Measurements from ENCODE around the gene MICAL2.

Gene MICAL2

DNA sequence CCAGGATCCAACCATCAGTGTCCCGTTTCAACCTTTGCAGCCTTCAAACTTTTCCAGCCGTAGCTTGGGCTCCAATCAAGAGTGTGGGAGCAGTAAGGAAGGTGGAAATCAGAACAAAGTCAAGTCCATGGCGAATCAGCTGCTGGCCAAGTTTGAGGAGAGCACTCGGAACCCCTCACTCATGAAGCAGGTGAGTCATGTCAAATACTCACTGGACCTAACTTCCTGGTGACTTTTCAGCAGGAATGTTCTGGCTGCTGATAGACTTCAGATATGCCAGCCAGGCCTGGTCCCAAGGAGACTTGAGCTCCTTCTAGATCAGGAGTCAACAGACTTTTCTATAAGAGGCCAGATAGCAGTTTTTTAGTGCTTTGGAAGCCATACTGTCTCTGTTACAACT is 129.0 kb downstream of the MICAL2 start:
- H3K4me3 ChIP-seq (ENCODE audit: low read length): no peak overlapping the region
- no peak for TF ChIP-seq CTCF (IDR thresholded peaks at IDR 0.05; ENCODE audit: insufficient read depth, low read depth, low read length, missing control alignments)
- DNase-seq (ENCODE audit: low read depth): peak; percentile 33

DNA sequence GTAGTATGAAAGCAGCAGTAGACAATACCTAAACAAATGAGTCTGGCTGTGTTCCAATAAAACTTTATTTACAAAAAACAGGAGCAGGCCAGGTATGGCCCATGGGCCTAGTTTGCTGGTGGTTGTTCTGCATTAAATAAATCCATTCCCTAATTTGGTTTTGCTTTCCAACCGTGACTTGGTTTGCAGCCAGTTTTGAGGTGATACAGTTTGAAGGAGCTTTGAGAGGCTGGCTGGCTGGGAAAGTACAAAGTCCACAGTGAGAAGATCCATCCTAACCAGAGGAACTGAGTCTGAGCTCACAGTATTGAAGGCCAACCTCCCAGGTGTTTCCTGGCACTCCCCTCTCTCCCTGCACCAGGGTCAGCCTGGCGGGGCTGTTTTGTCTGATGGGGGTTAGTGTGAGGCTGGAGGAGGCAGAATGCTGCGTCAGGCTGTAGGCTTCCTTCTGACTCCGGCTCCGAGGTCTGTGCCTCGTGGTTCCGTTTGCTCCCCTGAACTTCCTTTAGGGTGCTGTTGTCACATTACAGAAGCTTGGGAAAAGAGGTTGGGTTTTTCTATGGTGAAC is 129.5 kb downstream of the MICAL2 start:
- no peak overlapping the region for H3K4me3 ChIP-seq (ENCODE audit: low read length)
- DNase-seq (ENCODE audit: low read depth): no peak
- no peak for TF ChIP-seq CTCF (IDR thresholded peaks at IDR 0.05; ENCODE audit: insufficient read depth, low read depth, low read length, missing control alignments)

GRCh38 chr11:12240677-12241076 is 130.3 kb downstream of the MICAL2 start:
- TF ChIP-seq CTCF (IDR thresholded peaks at IDR 0.05; ENCODE audit: insufficient read depth, low read depth, low read length, missing control alignments): no peak
- DNase-seq (ENCODE audit: low read depth): no peak
- no peak overlapping the region for H3K4me3 ChIP-seq (ENCODE audit: low read length)

DNA sequence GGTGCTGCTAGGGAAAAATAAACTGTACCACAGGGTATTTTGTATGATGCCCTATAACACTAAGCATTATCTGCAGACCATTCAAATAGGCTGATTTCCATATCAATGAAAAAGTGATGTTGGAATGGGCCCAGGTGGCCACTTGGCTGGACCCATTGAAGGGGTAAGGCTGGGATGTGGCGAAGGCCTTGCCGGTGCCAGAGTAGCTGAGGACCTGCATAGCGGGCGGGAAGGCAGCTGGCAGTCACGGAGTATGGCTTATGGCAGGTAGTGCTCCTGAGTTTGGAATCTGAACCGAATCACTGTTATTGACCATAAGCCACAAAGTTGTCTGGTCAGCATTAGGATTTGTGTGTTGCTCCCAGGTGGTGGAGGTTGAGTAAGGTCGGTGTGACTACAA is 131.0 kb downstream of the MICAL2 start:
- TF ChIP-seq CTCF (IDR thresholded peaks at IDR 0.05; ENCODE audit: insufficient read depth, low read depth, low read length, missing control alignments): no peak
- no peak overlapping the region for H3K4me3 ChIP-seq (ENCODE audit: low read length)
- DNase-seq (ENCODE audit: low read depth): no peak

DNA sequence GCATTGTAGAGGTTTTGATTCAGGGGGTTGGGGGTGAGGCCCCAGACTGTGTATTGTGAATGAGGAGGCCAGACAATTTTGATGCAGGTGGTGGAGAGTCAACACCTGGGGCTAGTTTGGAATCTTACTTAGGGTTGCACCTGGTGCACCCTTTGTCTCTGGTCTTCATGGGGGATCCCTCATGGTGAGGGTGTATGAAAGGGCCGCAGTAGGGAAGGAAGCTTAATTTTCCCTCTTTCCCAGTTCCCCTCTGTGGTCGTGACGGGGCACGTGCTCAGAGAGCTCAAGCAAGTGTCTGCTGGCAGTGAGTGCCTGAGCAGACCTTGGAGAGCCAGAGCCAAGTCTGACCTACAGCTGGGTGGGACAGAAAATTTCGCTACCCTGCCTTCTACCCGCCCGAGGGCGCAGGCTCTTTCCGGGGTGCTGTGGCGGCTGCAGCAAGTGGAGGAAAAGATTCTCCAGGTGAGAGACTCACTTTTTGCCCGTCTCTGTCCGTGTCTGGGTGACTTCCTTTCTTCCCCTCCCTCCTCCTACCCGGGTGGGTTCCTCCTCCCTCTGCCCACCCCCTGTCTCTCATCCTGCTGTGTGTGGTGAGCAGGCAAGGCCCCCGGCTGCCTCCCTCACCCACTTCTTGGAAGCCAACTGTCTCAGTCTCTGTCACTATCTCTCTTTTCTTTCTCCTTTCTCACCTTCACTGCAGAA is 131.7 kb downstream of the MICAL2 start:
- TF ChIP-seq CTCF (IDR thresholded peaks at IDR 0.05; ENCODE audit: insufficient read depth, low read depth, low read length, missing control alignments): no peak
- no peak for DNase-seq (ENCODE audit: low read depth)
- H3K4me3 ChIP-seq (ENCODE audit: low read length): no peak overlapping the region

DNA sequence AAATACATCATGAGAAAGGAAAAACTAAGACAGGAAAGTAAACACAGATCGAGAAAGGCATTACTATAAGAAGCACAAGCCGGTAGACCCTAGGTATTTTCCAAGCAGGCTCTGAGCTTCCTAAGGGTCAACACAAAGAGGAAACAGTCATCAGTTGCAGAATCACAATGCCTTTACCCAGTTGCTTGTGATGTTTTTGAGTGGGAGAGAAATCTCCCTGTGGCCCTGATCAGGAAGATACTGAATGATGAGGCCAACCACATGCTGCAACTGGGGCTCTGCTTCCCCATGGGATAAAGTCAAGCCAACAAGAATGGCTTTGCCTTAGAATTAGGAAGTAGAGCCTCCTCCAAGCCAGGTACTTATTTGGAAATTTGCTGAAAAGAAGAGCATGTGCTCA is 132.6 kb downstream of the MICAL2 start:
- no peak overlapping the region for H3K4me3 ChIP-seq (ENCODE audit: low read length)
- TF ChIP-seq CTCF (IDR thresholded peaks at IDR 0.05; ENCODE audit: insufficient read depth, low read depth, low read length, missing control alignments): no peak
- DNase-seq (ENCODE audit: low read depth): no peak

GRCh38 chr11:12243486-12243885 is 133.1 kb downstream of the MICAL2 start:
- TF ChIP-seq CTCF (IDR thresholded peaks at IDR 0.05; ENCODE audit: insufficient read depth, low read depth, low read length, missing control alignments): no peak
- no peak overlapping the region for H3K4me3 ChIP-seq (ENCODE audit: low read length)
- DNase-seq (ENCODE audit: low read depth): no peak

Data from epithelial cell of esophagus (primary cell).